Left lung (tissue), 10 donors: ENCODE results near the gene ZDHHC8. TPM values are rescaled to one million over a fixed set of nuclear protein-coding genes. Genes with fewer than 3 reads are reported as not detected.
A peak's percentile ranks its signal among the peaks of the same experiment; 100 is the strongest.

Experiments used
- ATAC-seq: fragments of 200-7000 bp; cut with Tn5 transposase; one replicate; pipeline ENCODE4 v1.9.1; 2020; ENCODE audit warnings: moderate library complexity
- DNase-seq, 4 donors: peaks; one replicate each; pipeline ENCODE4 v3.0.0-alpha.2; 2013 to 2020
- H3K27ac ChIP-seq, 2 donors: fragments of 200-600 bp; sonication (generic) in 1 of 2; one replicate each; pipeline versions ENCODE4 v1.5.0 to v1.8.0; 2020 to 2021
- H3K27me3 ChIP-seq, 2 donors: fragments of 200-600 bp; sonication (generic) in 1 of 2; one replicate each; pipeline versions ENCODE4 v1.5.0 to v1.8.0; 2020 to 2021
- H3K36me3 ChIP-seq, 2 donors: fragments of 200-600 bp; sonication (generic) in 1 of 2; one replicate each; pipeline versions ENCODE4 v1.5.0 to v1.8.0; 2020 to 2021
- H3K4me1 ChIP-seq, 2 donors: fragments of 200-600 bp; one replicate each; pipeline ENCODE4 v1.8.0; 2021
- H3K4me3 ChIP-seq, 2 donors: fragments of 200-600 bp; sonication (generic) in 1 of 2; one replicate each; pipeline versions ENCODE4 v1.5.0 to v1.8.0; 2020 to 2021; ENCODE audit warnings: mild to moderate bottlenecking in 1 of 2
- H3K9me3 ChIP-seq, 2 donors: fragments of 200-600 bp; sonication (generic) in 1 of 2; one replicate each; pipeline versions ENCODE4 v1.5.0 to v1.8.0; 2020 to 2021
- intact Hi-C, 2 donors: fragments of 100-400 bp; cut with DNase I; formaldehyde crosslinking; loops; one replicate each; pipeline versions ENCODE4 v1.11.2 to v1.14.2; 2022
- polyA plus RNA-seq, 6 donors: library from polyadenylated mRNA; unstranded; fragments of 120-200 nt; gene quantifications; one replicate each; pipeline ENCODE4 v1.2.1, GENCODE V29; 2013; ENCODE audit not compliant: insufficient read length in 6 of 6
- total RNA-seq, 2 donors: library from RNA; stranded (reverse); fragmentation: NEBNext Ultra II Directional; extraction: Animal tissue kit (Norgen Biotek cat#: 25700); gene quantifications; one replicate each; pipeline ENCODE4 v1.2.1, GENCODE V29; 2021
- TF ChIP-seq, protein P1 (sequence below), 2 donors: fragments of 200-600 bp; sonication (generic) in 1 of 2; IDR thresholded peaks; one replicate each; pipeline versions ENCODE4 v1.5.0 to v1.8.0; 2021; ENCODE audit warnings: antibody characterized with exemption in 2 of 2
- donor health status: DM: no; HTN: yes; CAD: no.
- donor health status: DM: no; HTN: no; CAD: no.

Gene ZDHHC8
- total and polyA plus RNA-seq, 8 donors = 34.4 to 81.8 (median 46.1) TPM

DNA sequence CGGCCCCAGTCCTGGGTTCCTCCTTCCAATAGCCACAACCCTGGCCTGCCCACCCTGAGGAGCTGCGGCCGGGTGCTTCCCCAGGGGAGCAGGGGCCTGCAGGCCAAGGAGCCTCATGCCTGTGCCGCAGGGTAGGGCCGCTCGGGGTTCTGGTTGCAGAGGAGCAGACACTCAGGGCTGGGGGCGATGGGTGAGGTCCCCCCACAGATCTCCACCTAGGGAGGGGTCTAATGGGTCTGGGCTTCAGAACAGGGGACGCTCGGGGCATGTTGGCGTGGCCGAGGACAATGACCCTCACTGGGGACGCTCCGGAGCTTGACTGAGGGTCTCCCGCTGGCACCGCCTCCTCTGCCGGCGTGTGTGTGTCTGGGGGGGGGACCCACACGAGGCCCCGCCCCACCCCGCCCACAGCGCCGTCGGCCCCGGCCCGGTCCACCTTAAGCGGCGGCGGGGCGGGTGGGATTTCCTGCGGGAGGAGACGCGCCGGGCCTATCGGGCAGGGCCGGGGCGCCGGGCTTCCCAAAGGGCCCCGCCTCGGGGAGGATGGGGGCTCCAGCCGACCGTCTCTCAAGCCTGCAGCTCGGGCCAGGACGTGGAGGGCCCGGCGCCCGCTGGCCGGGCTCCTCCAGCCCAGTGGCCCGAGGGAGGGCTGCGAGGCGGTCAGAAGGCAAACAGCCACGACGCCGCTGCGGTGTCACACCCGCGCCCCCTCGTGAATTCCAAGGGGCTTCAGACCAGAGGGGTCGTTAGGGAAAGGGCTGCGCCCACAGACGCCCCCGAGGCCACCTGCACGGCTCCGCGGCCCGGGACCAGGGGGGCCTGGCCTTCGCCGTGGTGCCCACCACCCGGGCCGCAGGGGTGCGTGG, 640 bp upstream of the ZDHHC8 start:
- TF ChIP-seq, protein P1, sequence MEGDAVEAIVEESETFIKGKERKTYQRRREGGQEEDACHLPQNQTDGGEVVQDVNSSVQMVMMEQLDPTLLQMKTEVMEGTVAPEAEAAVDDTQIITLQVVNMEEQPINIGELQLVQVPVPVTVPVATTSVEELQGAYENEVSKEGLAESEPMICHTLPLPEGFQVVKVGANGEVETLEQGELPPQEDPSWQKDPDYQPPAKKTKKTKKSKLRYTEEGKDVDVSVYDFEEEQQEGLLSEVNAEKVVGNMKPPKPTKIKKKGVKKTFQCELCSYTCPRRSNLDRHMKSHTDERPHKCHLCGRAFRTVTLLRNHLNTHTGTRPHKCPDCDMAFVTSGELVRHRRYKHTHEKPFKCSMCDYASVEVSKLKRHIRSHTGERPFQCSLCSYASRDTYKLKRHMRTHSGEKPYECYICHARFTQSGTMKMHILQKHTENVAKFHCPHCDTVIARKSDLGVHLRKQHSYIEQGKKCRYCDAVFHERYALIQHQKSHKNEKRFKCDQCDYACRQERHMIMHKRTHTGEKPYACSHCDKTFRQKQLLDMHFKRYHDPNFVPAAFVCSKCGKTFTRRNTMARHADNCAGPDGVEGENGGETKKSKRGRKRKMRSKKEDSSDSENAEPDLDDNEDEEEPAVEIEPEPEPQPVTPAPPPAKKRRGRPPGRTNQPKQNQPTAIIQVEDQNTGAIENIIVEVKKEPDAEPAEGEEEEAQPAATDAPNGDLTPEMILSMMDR (IDR thresholded peaks at IDR 0.05) = no peak
- H3K4me3 ChIP-seq = peak overlapping the region; percentile 94
- peaks cover 0 to 22% of the 10 kb centered on the region in 2 donors for H3K36me3 ChIP-seq
- DNase-seq (peak; percentile 61 to 96 (median 84)), ATAC-seq (peak; percentile 94)
- intact Hi-C loops = no loop called here
- peak overlapping the region; percentile 87 to 88 for H3K27ac ChIP-seq
- H3K9me3 ChIP-seq = no peaks in the 10 kb centered on the region
- H3K4me1 ChIP-seq = peaks cover 15 to 44% of the 10 kb centered on the region in 2 donors
- H3K27me3 ChIP-seq = no peaks in the 10 kb centered on the region

DNA sequence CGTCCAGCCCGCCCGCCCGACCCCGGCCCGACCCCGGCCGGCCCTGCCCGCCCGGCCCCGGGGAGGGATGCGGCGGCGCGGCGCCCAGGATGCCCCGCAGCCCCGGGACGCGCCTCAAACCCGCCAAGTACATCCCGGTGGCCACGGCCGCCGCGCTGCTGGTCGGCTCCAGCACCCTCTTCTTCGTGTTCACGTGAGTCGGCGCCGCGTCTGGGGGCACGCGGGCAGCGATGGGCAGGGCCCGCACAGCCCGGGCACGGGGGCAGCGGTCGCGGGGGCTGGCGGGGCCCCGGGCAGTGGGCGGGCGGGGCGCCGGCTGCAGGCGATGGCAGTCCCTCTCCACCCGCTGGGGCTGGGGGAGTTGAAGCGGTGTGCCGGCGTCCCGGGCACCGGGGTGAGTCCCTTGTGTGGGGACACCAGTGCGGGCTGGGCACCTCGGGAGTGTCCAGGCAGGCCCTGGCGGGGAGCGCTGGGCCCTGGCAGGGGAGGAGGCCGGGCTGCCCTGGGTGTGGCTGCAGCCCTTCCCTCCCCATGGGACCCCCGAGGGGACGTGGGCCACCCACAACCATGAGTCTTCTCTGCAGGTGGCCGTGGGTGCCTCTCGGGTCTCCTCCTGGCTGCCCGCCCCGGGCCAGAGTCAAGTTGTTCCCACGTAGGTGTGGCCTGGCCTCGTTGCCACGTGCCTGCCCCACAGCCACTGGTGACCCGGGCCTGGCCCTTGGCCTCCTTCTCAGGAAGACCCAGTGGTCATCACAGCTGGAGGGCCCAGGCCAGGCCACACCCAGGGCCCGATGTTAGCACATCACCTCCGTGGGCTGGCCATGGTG, 468 bp downstream of the ZDHHC8 start:
- peak overlapping the region; percentile 82 to 94 for H3K4me3 ChIP-seq
- TF ChIP-seq, protein P1 (IDR thresholded peaks at IDR 0.05) = no peak
- H3K27ac ChIP-seq = peak overlapping the region in 1 of 2 donors; percentile 64
- DNase-seq = peak in 2 of 4 donors; percentile 51 to 85
- H3K27me3 ChIP-seq = no peaks in the 10 kb centered on the region
- no peaks in the 10 kb centered on the region for H3K9me3 ChIP-seq
- H3K36me3 ChIP-seq = peaks cover 0 to 11% of the 10 kb centered on the region in 2 donors
- peak; percentile 1 for ATAC-seq
- peaks cover 15 to 52% of the 10 kb centered on the region in 2 donors for H3K4me1 ChIP-seq
- intact Hi-C loops = no loop called here

DNA sequence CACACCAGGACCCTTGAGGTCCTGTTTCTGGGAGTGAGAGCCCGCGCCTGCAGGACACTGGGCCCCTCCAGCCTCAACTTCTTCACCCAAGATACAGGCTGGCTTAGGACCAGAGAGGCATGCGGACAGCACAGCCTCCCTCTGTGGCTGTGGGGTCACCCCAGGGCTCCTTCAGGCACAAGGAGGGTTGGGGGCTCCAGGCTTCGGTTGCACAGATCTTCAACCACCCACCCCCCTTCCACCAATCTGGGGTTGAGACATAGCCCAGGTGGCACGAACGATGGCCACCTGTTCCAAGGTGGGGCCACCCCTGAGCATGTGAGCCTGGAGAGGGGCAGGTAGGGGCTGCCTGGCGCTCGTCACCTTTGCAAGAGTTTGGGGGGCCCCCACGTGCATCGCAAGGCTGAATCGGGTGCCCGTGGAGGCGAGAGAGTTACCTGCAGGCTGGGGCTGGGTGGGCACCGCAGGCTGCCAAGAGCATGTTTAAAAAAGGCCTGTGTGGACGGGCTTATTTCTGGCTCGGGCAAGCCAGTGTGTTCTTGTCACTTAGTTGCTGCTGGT, 1.2 kb downstream of the ZDHHC8 start:
- no peaks in the 10 kb centered on the region for H3K27me3 ChIP-seq
- DNase-seq = no peak
- TF ChIP-seq, protein P1 (IDR thresholded peaks at IDR 0.05) = no peak
- H3K4me3 ChIP-seq = peak overlapping the region; percentile 82 to 94
- peaks cover 0 to 4% of the 10 kb centered on the region in 2 donors for H3K36me3 ChIP-seq
- intact Hi-C loops = no loop called here
- H3K4me1 ChIP-seq = peaks cover 22 to 58% of the 10 kb centered on the region in 2 donors
- H3K9me3 ChIP-seq = no peaks in the 10 kb centered on the region
- no peak for ATAC-seq
- no peak overlapping the region for H3K27ac ChIP-seq

DNA sequence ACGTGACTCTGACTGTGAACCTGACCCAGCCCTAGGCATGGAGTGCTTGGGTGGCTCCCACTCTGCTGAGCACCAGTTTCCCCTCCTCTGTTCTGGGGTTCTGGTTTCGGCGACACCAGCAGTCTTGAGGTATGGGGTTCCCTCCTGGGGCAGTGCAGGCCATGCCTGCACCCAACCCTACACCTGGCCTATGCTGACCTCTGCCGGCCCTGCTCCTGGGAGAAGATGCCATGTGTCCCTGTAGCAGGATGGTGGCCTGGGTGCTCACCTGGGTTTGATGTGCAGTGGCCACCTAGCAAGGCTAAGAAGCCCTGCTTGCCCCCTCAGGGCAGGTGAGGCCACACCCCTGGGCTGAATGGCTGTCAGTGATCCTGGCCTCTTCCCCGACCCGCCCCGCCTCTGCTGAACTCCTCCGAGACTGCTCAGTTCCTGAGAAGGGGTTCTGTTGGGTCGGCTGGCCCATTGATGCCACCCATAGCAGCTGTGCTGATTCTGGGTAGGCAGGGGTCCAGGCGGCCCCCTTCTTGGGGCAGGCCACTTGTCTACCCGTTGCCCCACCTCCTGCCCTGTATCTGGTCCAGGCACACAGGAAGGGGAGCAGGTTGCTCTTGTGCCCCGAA, 2.4 kb downstream of the ZDHHC8 start:
- Histone ChIP-seq H3K27ac (no peak overlapping the region), H3K36me3 (no peaks in the 10 kb centered on the region), H3K4me1 (peaks cover 25 to 63% of the 10 kb centered on the region in 2 donors), H3K9me3 (no peaks in the 10 kb centered on the region), H3K4me3 (no peak overlapping the region), H3K27me3 (no peaks in the 10 kb centered on the region)
- intact Hi-C loops = no loop called here
- TF ChIP-seq, protein P1 (IDR thresholded peaks at IDR 0.05) = no peak
- no peak for ATAC-seq
- no peak for DNase-seq
